HCT116 (cell line): ENCODE measurements around the gene SLC6A19. TPM values are rescaled to one million over a fixed set of nuclear protein-coding genes. Genes with fewer than 3 reads are reported as not detected.

Experiments
- ATAC-seq: fragments of 200-7000 bp; cut with Tn5 transposase; 2 replicates; pipeline ENCODE4 v1.9.1; 2020; ENCODE audit warnings: mild to moderate bottlenecking, moderate library complexity
- BruUV-seq: library from RNA; stranded (reverse); fragments of 400-500 nt; replicated peaks from 2 replicates; lab custom pipeline; 2021; lab: Mats Ljungman, UMichigan
- CTCF ChIA-PET: fragments of 300-600 bp; sonication (Branson Sonifier 250); formaldehyde crosslinking; loops from one replicate; lab custom pipeline; 2021; ENCODE audit warnings: antibody characterized with exemption; lab: Charles Lee
- POLR2A ChIA-PET: fragments of 300-600, 350-600 bp; sonication (Branson Sonifier 250); formaldehyde crosslinking; loops from one replicate; lab custom pipeline; 2021; ENCODE audit warnings: antibody characterized with exemption; lab: Charles Lee
- RAD21 ChIA-PET, 2 experiments: fragments of 300-600 bp; sonication (Branson Sonifier 250); formaldehyde crosslinking; loops; one replicate each; lab custom pipeline; 2023; ENCODE audit warnings: low total read pairs in 2 of 2; ENCODE audit not compliant: uncharacterized antibody in 2 of 2, unreplicated experiment in 2 of 2, low non-redundant PET in 1 of 2; lab: Charles Lee
- DNase-seq: peaks from one replicate; pipeline ENCODE4 v3.0.0-alpha.2; 2010; ENCODE audit warnings: low read depth, low spot score
- H2AFZ ChIP-seq: fragments of 200-600 bp; shearing (Covaris generic), sonication (generic); 2 replicates; pipeline ENCODE4 v1.6.1; 2017; ENCODE audit warnings: low read depth, mixed run types, mixed read lengths, antibody characterized with exemption, low read length; ENCODE audit not compliant: poor library complexity, severe bottlenecking
- H3K27ac ChIP-seq: 2 replicates; pipeline ENCODE4 v1.5.1; 2012; ENCODE audit warnings: low read depth, low read length
- H3K27me3 ChIP-seq: fragments of 200-600 bp; sonication (generic); 2 replicates; pipeline ENCODE4 v1.6.1; 2016; ENCODE audit warnings: mixed run types, low read length, mixed read lengths; ENCODE audit not compliant: insufficient read depth
- H3K36me3 ChIP-seq, 2 experiments: fragments of 200-500 bp in 1 of 2; fragments of 200-600 bp in 1 of 2; sonication (Bioruptor generic) in 1 of 2; sonication (generic) in 1 of 2; 2 replicates each; pipeline versions ENCODE4 v1.5.1 to v1.6.1; 2014 to 2016; ENCODE audit warnings: low read length in 2 of 2, inconsistent platforms in 1 of 2, mixed read lengths in 1 of 2, mixed run types in 1 of 2; ENCODE audit not compliant: insufficient read depth in 2 of 2, control insufficient read depth in 1 of 2
- H3K4me1 ChIP-seq, 2 experiments: fragments of 200-600 bp in 1 of 2; sonication (generic) in 1 of 2; 2 replicates each; pipeline versions ENCODE4 v1.5.1 to v1.6.1; 2012 to 2017; ENCODE audit warnings: low read length in 2 of 2, inconsistent platforms in 1 of 2, mild to moderate bottlenecking in 1 of 2, mixed read lengths in 1 of 2, mixed run types in 1 of 2, moderate library complexity in 1 of 2; ENCODE audit not compliant: insufficient read depth in 2 of 2, control insufficient read depth in 1 of 2
- H3K4me2 ChIP-seq: fragments of 200-600 bp; sonication (generic); 2 replicates; pipeline ENCODE4 v1.6.1; 2017; ENCODE audit warnings: mixed run types, low read length, mixed read lengths
- H3K4me3 ChIP-seq, 2 experiments: fragments of 200-600 bp in 1 of 2; sonication (generic) in 1 of 2; replicated peaks in 1 of 2; 2 replicates each; pipeline ENCODE4 v1.5.1; 2011 to 2016; ENCODE audit warnings: low read length in 2 of 2, control low read depth in 1 of 2, low read depth in 1 of 2, mild to moderate bottlenecking in 1 of 2, mixed read lengths in 1 of 2, mixed run types in 1 of 2
- H3K79me2 ChIP-seq: fragments of 200-600 bp; sonication (generic); 2 replicates; pipeline ENCODE4 v1.6.1; 2017; ENCODE audit warnings: mild to moderate bottlenecking, mixed run types, low read length, moderate library complexity, mixed read lengths; ENCODE audit not compliant: insufficient read depth
- H3K9ac ChIP-seq: fragments of 200-600 bp; sonication (generic); 2 replicates; pipeline ENCODE4 v1.6.1; 2016; ENCODE audit warnings: low read length, mixed read lengths
- H3K9me2 ChIP-seq: fragments of 200-600 bp; sonication (generic), shearing (Covaris generic); 2 replicates; pipeline ENCODE4 v1.6.1; 2017; ENCODE audit warnings: mixed run types, mild to moderate bottlenecking, moderate library complexity; ENCODE audit not compliant: insufficient read depth
- H3K9me3 ChIP-seq, 2 experiments: fragments of 200-500 bp in 1 of 2; fragments of 200-600 bp in 1 of 2; sonication (Bioruptor generic) in 1 of 2; sonication (generic) in 1 of 2; 2 replicates each; pipeline ENCODE4 v1.6.1; 2014 to 2017; ENCODE audit warnings: low read length in 2 of 2, mixed read lengths in 2 of 2, inconsistent platforms in 1 of 2, low read depth in 1 of 2, mild to moderate bottlenecking in 1 of 2, mixed run types in 1 of 2, moderate library complexity in 1 of 2; ENCODE audit not compliant: control insufficient read depth in 1 of 2, insufficient read depth in 1 of 2
- H4K20me1 ChIP-seq: fragments of 200-600 bp; sonication (generic), shearing (Covaris generic); 2 replicates; pipeline ENCODE4 v1.6.1; 2017; ENCODE audit warnings: mixed run types, mild to moderate bottlenecking, moderate library complexity; ENCODE audit not compliant: insufficient read depth
- CTCF ChIP-seq, 3 experiments: fragments of 200-600 bp in 1 of 3; sonication (generic) in 1 of 3; IDR thresholded peaks in 2 of 3; conservative IDR thresholded peaks in 1 of 3; 2 replicates each; pipeline ENCODE4 v1.5.1; 2012 to 2017; ENCODE audit warnings: low read depth in 2 of 3, low read length in 2 of 3, antibody characterized with exemption in 1 of 3, borderline replicate concordance in 1 of 3, control low read depth in 1 of 3, mild to moderate bottlenecking in 1 of 3, mixed read lengths in 1 of 3, mixed run types in 1 of 3, moderate library complexity in 1 of 3; ENCODE audit not compliant: insufficient read depth in 1 of 3
- EGR1 ChIP-seq: IDR thresholded peaks from 2 replicates; pipeline ENCODE4 v1.6.1; 2012; ENCODE audit warnings: low read depth
- EZH2phosphoT487 ChIP-seq: fragments of 200-600 bp; IDR thresholded peaks from 2 replicates; pipeline ENCODE4 v1.6.1; 2018; ENCODE audit warnings: antibody characterized with exemption, borderline replicate concordance
- POLR2A ChIP-seq: IDR thresholded peaks from 2 replicates; pipeline ENCODE4 v1.7.0; 2011; ENCODE audit warnings: borderline replicate concordance; ENCODE audit not compliant: insufficient read depth, insufficient read length; ENCODE audit errors: extremely low read depth
- REST ChIP-seq: IDR thresholded peaks from 2 replicates; pipeline ENCODE4 v1.6.1; 2012; ENCODE audit warnings: low read depth
- SIN3A ChIP-seq: IDR thresholded peaks from 2 replicates; pipeline ENCODE4 v1.6.1; 2012; ENCODE audit warnings: low read depth
- SP1 ChIP-seq: IDR thresholded peaks from 2 replicates; pipeline ENCODE4 v1.6.1; 2012; ENCODE audit warnings: low read depth
- SRF ChIP-seq: IDR thresholded peaks from 2 replicates; pipeline ENCODE4 v1.6.1; 2012; ENCODE audit warnings: low read depth
- TCF7L2 ChIP-seq: IDR thresholded peaks from 2 replicates; pipeline ENCODE4 v1.7.0; 2011; ENCODE audit warnings: borderline replicate concordance, inconsistent platforms; ENCODE audit not compliant: insufficient read depth, insufficient read length; ENCODE audit errors: extremely low read depth
- YY1 ChIP-seq: IDR thresholded peaks from 2 replicates; pipeline ENCODE4 v1.6.1; 2011; ENCODE audit warnings: low read length, low read depth, moderate library complexity, mild to moderate bottlenecking; ENCODE audit not compliant: insufficient replicate concordance; ENCODE audit errors: extremely low read depth
- intact Hi-C: fragments of 100-400 bp; cut with micrococcal nuclease; formaldehyde crosslinking; loops from 2 replicates; pipeline ENCODE4 v1.10.0; 2022
- total RNA-seq: library from RNA; stranded (reverse); gene quantifications from one replicate; pipeline ENCODE4 v1.2.1, GENCODE V29; 2021; ENCODE audit not compliant: unreplicated experiment

SLC6A19 gene
- total RNA-seq, 1 experiment from 2014 or later = not detected

GRCh38 chr5:1172670-1173404 is 28.6 kb upstream of the SLC6A19 start:
- no peak for ATAC-seq
- Histone ChIP-seq H3K9ac (no peak overlapping the region), H3K4me2 (no peak overlapping the region), H3K27ac (no peak overlapping the region), H3K27me3 (no peaks in the 10 kb centered on the region), H4K20me1 (no peaks in the 10 kb centered on the region), H3K79me2 (no peaks in the 10 kb centered on the region), H3K4me1 (peaks cover 6 to 19% of the 10 kb centered on the region in 2 experiments), H3K9me2 (no peaks in the 10 kb centered on the region), H3K36me3 (no peaks in the 10 kb centered on the region), H3K9me3 (no peaks in the 10 kb centered on the region), H2AFZ (no peak overlapping the region), H3K4me3 (no peak overlapping the region)
- CTCF ChIA-PET = interaction anchor here (1.1 to 2.3 kb wide), 3 partner anchors 12 to 249 kb away, joined by 4 to 9 read pairs (median 6); no protein-coding TSS in a partner anchor
- TF ChIP-seq SRF = no peak
- no peak for TF ChIP-seq REST
- TF ChIP-seq YY1 = no peak
- no peak for TF ChIP-seq EZH2phosphoT487
- no peak for TF ChIP-seq EGR1
- TF ChIP-seq TCF7L2 = no peak
- TF ChIP-seq POLR2A = no peak
- no peak for TF ChIP-seq CTCF (IDR thresholded peaks at IDR 0.05 in 2 of 3, conservative IDR thresholded peaks at IDR 0.05 in 1 of 3; ENCODE audit: borderline replicate concordance in 1 of 3, insufficient read depth in 1 of 3, low read depth in 2 of 3, low read length in 2 of 3)
- no peak for TF ChIP-seq SIN3A
- TF ChIP-seq SP1 = no peak
- POLR2A ChIA-PET = no interaction called here
- no TSS peak for BruUV-seq
- intact Hi-C loops = no loop called here
- RAD21 ChIA-PET = no interaction called here
- DNase-seq = no peak
